Urinary bladder (tissue), 4 donors: ENCODE data around the gene PERM1. TPM values are rescaled to one million over a fixed set of nuclear protein-coding genes. Genes with fewer than 3 reads are reported as not detected.
A peak's percentile ranks its signal among the peaks of the same experiment; 100 is the strongest.

Experiments
- DNase-seq: peaks from one replicate; pipeline ENCODE4 v3.0.0-alpha.2; 2015; ENCODE audit errors: extremely low spot score
- H3K27ac ChIP-seq: one replicate; pipeline ENCODE4 v1.5.1; 2013; ENCODE audit warnings: low read depth, mild to moderate bottlenecking, moderate library complexity
- H3K36me3 ChIP-seq: one replicate; pipeline ENCODE4 v1.6.1; 2013; ENCODE audit warnings: mild to moderate bottlenecking, moderate library complexity; ENCODE audit not compliant: insufficient read depth
- H3K4me1 ChIP-seq: one replicate; pipeline ENCODE4 v1.6.1; 2013; ENCODE audit warnings: mild to moderate bottlenecking, moderate library complexity; ENCODE audit not compliant: insufficient read depth
- H3K4me3 ChIP-seq: one replicate; pipeline ENCODE4 v1.5.1; 2013; ENCODE audit warnings: low read depth, low read length
- WGBS: extraction: QIAGEN DNeasy Blood & Tissue Kit; methylation state at CpG from one replicate; pipeline ENCODE4 v1.1.7; 2013; 5-methylcytosine and 5-hydroxymethylcytosine counted together
- polyA plus RNA-seq: library from polyadenylated mRNA; stranded (reverse); fragments of 200-250 nt; gene quantifications from one replicate; pipeline ENCODE4 v1.2.3, GENCODE V29; 2013
- total RNA-seq: library from RNA; depleted of rRNA; stranded (reverse); fragments of >200 nt; gene quantifications from one replicate; pipeline ENCODE4 v1.2.3, GENCODE V29; 2014
- donor health status: healthy with polysubstance abuse.
- donor health status: healthy.

The PERM1 gene
- total and polyA plus RNA-seq, 2 donors: 0.32 to 0.73 TPM

DNA sequence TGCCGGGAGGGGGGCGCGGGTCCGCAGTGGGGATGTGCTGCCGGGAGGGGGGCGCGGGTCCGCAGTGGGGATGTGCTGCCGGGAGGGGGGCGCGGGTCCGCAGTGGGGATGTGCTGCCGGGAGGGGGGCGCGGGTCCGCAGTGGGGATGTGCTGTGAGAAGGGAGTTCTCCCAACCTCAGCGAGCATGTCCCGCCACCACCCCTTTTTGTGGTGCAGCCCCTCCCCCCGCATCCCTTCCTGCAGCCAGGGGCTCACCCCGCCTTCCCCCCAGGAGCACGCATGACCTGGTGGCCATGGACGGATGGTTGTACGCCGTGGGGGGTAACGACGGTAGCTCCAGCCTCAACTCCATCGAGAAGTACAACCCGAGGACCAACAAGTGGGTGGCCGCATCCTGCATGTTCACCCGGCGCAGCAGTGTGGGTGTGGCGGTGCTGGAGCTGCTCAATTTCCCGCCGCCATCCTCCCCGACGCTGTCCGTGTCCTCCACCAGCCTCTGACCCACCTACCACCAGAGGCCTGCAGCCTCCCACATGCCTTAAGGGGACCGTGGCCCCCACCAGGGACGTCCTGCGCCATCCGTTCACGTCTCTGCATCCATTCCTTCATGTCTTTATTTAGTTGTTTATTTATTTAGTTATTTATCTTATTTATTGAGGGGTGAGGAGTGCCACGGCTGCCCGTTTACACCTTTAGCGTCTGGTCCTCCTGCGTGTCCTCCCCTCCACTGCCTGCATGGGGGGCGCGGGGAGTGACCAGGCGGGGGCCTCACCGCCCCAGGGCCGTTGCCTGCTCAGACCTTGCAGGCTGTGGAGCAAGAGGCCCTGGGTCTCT is 17.0 kb downstream of the PERM1 start:
- Histone ChIP-seq H3K4me3 (no peak overlapping the region), H3K27ac (no peak overlapping the region), H3K4me1 (peaks cover 3% of the 10 kb centered on the region), H3K36me3 (peaks cover 6% of the 10 kb centered on the region)
- DNase-seq: no peak
- 93% methylated on average over 39 of the region's 51 CpGs for WGBS

DNA sequence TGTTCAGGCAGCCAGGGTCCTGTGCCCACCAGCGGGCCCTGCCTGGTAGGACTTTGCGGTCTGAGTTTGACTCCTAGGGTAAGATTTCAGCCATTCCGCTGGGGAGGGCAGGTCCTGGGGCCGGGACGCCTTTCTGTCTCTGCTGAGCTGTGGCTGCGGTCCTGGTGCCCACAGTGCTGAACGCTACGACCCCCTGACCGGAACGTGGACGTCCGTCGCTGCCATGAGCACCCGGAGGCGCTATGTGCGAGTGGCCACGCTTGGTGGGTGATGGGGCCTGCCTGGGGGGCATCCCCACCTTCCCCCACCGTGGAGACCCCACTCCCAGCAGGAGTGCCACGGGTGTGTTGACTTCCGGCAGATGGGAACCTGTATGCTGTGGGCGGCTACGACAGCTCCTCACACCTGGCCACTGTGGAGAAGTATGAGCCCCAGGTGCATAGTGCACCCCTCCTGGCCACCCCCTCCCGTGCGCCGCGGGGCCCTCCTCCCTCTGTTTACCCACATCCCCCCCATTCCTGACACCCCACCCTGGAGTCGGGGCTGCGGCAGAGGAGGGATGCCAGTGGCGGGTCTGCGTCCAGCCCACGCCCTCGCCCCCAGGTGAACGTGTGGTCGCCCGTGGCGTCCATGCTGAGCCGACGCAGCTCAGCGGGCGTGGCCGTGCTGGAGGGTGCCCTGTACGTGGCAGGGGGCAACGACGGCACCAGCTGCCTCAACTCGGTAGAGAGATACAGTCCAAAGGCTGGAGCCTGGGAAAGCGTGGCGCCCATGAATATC is 18.0 kb downstream of the PERM1 start:
- DNase-seq: no peak
- H3K4me1 ChIP-seq: peaks cover 3% of the 10 kb centered on the region
- H3K27ac ChIP-seq: no peak overlapping the region
- no peak overlapping the region for H3K4me3 ChIP-seq
- peaks cover 6% of the 10 kb centered on the region for H3K36me3 ChIP-seq
- 94% methylated on average over 47 of the region's 47 CpGs for WGBS

DNA sequence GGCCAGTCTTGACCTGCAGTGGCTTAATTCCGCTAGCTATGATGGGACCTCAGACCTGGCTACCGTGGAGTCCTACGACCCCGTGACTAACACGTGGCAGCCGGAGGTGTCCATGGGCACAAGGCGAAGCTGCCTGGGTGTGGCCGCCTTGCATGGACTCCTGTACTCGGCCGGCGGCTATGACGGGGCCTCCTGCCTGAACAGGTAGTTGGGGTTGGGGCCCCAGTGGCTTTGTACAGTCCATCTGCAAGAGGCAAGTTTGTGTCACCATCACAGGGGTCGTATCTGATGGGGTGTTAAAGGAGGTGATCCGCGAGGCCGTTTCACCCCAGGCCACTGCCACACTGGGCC is 18.6 kb downstream of the PERM1 start:
- no peak overlapping the region for H3K4me3 ChIP-seq
- H3K36me3 ChIP-seq: peaks cover 6% of the 10 kb centered on the region
- no peak for DNase-seq
- peaks cover 3% of the 10 kb centered on the region for H3K4me1 ChIP-seq
- WGBS: 89% methylated on average over 16 of the region's 16 CpGs
- H3K27ac ChIP-seq: no peak overlapping the region

DNA sequence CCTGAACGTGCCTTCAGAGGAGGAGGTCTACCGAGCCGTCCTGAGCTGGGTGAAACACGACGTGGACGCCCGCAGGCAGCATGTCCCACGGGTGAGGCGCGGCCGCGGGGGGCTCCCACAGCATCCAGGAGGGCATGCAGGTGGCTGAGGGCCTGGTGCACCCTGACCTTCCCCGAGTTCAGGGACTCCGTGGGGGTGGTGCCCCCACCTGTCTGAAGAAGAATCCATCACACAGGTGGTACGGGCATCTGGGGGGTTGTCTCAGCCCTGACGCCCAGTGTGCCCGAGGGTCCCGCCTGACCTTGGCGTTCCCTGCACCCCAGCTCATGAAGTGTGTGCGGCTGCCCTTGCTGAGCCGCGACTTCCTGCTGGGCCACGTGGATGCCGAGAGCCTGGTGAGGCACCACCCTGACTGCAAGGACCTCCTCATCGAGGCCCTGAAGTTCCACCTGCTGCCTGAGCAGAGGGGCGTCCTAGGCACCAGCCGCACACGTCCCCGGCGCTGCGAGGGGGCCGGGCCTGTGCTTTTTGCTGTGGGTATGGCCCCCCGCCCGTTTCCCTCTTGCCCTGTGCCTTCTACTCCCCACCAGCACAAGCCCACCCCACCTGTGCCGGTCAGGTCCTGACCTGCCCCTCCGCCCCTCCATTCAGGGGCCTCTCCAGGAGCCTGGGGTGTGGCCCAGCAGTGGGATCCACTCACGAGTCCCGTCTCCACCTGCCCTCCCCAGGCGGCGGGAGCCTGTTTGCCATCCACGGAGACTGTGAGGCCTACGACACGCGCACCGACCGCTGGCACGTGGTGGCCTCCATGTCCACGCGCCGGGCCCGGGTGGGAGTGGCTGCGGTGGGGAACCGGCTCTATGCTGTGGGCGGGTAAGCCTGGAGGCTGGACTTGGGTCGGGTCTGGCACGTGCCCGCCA is 19.3 kb downstream of the PERM1 start:
- H3K4me3 ChIP-seq: no peak overlapping the region
- no peak for DNase-seq
- 95% methylated on average over 57 of the region's 57 CpGs for WGBS
- H3K36me3 ChIP-seq: peaks cover 6% of the 10 kb centered on the region
- no peak overlapping the region for H3K27ac ChIP-seq
- H3K4me1 ChIP-seq: peaks cover 3% of the 10 kb centered on the region

DNA sequence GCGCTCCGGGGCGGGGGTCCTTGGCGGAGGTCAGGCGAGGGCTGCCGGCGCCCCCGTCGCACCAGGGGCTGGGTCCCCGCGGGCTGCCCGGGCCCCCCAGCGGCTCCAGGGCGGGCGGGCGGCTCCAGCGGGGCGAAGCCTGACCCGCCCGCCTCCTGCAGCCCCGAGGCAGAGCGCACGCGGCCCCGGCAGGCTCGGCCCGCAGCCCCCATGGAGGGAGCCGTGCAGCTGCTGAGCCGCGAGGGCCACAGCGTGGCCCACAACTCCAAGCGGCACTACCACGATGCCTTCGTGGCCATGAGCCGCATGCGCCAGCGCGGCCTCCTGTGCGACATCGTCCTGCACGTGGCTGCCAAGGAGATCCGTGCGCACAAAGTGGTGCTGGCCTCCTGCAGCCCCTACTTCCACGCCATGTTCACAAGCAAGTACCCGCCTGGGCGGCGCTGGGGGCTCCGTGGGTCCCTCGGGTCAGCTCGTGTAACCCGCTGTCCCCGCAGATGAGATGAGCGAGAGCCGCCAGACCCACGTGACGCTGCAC is 20.7 kb downstream of the PERM1 start:
- peaks cover 6% of the 10 kb centered on the region for H3K36me3 ChIP-seq
- H3K27ac ChIP-seq: no peak overlapping the region
- WGBS: 33% methylated on average over 56 of the region's 56 CpGs
- DNase-seq: no peak
- H3K4me1 ChIP-seq: peaks cover 3% of the 10 kb centered on the region
- H3K4me3 ChIP-seq: peak overlapping the region; percentile 96

DNA sequence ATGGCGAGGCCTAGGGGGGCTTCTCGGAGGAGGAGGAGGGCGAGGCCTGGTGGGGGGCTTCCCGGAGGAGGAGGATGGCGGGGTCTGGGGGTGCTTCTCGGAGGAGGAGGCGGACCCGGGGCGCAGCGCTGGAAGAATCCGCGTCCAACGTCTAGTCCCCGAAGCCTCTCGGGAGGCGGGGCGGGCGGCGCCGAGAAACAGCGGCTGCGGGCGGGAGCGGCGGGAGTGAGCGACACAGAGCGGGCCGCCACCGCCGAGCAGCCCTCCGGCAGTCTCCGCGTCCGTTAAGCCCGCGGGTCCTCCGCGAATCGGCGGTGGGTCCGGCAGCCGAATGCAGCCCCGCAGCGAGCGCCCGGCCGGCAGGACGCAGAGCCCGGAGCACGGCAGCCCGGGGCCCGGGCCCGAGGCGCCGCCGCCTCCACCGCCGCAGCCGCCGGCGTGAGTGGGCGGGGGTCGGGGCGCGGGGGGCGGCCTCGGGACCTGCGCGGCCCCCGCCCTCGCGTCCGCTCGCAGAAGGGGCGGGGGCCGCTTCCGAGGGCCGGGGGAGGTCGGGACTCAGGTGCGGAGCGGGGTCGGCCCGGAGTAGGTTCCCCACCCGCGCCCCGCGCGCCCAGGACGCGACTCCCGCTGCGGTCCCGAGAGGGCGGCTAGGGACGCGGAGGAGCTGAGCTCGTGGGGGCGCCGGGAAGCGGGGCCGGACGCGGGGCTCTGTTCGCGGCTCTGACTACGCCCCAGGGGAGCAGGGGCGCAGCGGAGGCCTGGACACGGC is 21.3 kb downstream of the PERM1 start, which contains the start of gene KLHL17:
KLHL17 (plus strand) TSS at position 222 of the 769 bp plus-strand sequence; CDS start at position 332, 110 bp downstream.
- Histone ChIP-seq H3K4me1 (peaks cover 3% of the 10 kb centered on the region), H3K36me3 (peaks cover 6% of the 10 kb centered on the region), H3K27ac (no peak within 1 kb of the TSS), H3K4me3 (peak within 1 kb of the TSS; percentile 96)
- DNase-seq: no peak
- under 1% methylated on average over 109 of the region's 109 CpGs for WGBS

DNA sequence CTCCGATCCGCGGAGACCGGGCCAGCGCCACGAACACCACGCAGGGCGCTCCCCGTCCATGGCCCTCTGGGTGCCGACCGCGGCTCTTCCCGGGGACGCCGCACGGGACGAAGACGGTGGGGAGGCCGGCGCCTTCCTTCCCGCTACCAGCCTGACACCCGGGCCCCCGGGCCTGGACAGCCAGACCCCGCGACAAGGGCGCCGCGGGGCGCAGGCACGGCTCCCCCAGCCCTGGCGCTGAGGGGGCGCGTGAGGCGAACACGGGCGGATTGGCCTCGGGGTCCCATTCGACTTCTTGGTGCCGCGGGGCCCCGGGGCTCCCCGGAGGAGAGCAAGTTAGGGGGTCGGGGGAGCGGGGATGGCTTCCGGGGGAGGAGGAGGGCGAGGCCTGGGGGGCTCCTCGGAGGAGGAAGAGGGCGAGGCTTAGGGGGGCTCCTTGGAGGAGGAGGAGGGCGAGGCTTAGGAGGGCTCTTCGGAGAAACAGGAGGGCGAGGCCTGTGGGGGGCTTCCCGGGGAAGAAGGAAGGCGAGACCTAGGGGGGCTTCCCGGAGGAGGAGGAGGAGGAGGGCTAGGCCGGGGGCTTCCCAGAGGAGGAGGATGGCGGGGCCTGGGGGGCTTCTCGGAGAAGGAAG is 22.0 kb downstream of the PERM1 start:
- Histone ChIP-seq H3K27ac (no peak overlapping the region), H3K36me3 (peaks cover 6% of the 10 kb centered on the region), H3K4me3 (peak overlapping the region; percentile 96), H3K4me1 (peaks cover 3% of the 10 kb centered on the region)
- no peak for DNase-seq
- 27% methylated on average over 56 of the region's 57 CpGs for WGBS

DNA sequence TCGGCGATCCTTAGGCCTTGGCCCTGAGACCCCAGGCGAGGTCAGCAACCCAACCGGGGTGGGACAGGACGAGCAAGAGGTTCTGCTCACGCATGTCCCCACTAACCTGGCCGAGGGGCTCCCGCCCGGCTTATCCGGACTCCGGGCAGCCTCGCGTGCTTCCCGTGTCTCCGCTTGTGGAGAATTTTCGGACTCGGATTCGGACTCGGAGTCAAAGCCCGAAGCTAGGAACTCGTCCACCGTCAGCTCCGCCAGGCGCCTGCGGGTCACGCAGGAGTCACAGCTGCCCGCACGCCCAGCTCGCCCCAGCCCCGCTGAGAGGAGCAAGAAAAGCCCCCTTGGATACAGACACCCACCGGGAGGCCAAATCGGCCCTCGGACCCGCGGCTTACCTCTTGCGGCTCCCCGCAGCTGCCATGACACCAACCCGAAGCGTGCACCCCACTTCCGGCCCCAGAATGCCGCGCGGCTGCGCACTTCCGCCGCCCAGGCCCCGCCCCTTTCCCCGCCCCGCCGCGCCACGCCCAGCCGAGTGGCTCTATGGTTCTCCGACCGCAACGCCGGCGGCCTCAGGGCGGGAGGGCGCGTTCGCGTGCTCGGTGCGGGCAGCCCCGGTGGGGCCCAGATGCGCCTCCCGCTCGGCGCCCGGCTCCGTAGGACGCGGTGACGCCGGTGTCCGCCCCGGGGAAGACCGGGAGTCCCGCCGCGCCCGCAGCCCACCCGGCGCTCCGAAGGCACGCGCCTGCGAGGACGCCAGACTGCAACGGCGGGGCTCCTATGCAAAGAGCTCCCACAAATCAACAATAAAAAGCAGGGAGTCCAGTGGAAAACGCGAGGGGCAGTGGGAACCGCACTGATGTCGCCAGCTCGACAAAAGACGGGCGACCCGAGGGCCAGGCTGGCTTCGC is 22.8 kb downstream of the PERM1 start, which contains the start of gene NOC2L:
NOC2L (minus strand) TSS at position 434 of the 908 bp plus-strand sequence; CDS start at position 418, 16 bp downstream.
- 7% methylated on average over 101 of the region's 101 CpGs for WGBS
- Histone ChIP-seq H3K4me1 (peaks cover 3% of the 10 kb centered on the region), H3K4me3 (peak within 1 kb of the TSS; percentile 96), H3K27ac (peak within 1 kb of the TSS; percentile 43), H3K36me3 (peaks cover 6% of the 10 kb centered on the region)
- DNase-seq: peak; percentile 62

DNA sequence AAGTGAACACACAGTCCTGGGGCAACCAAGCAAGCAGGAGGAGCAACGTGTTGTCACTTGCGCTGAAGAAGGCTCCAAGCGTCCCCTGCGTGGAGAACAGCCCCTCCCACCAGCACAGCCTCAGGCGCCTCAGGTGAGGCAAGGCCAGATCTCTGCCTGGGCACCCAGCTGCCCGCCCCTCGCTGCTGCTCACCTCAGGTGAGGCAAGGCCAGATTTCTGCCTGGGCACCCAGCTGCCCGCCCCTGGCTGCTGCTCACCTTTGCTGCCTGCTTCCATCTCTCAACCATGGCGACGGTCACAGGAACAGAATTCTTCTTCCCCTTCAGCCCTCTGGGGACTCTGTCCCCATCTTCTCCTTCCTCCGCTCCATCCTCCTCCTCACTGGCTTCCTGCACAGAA is 25.3 kb downstream of the PERM1 start:
- Histone ChIP-seq H3K4me3 (no peak overlapping the region), H3K27ac (no peak overlapping the region), H3K36me3 (peaks cover 6% of the 10 kb centered on the region), H3K4me1 (peaks cover 3% of the 10 kb centered on the region)
- no peak for DNase-seq
- 91% methylated on average over 11 of the region's 11 CpGs for WGBS

DNA sequence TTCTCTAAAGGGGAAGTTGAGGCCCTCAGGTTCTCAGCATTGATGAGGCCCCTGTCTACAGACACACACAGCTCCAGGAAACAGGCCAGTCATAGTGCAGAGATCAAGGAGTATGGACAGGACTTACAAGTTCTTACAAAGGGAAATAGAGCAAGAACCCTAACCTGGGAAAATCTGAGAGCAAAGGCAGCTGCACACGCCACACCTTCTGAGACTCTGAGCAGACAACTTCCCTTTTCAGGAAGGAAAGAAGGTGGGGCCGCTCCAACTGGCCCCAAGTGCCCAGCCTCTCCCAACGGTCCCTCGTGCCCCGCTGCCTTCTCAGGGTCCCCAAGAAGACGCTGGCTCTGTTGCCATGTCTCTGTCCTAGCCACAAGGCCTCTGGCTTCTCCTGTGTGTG is 26.4 kb downstream of the PERM1 start:
- Histone ChIP-seq H3K27ac (no peak overlapping the region), H3K4me1 (no peaks in the 10 kb centered on the region), H3K4me3 (no peak overlapping the region), H3K36me3 (peaks cover 8% of the 10 kb centered on the region)
- DNase-seq: no peak
- WGBS: 91% methylated on average over 6 of the region's 6 CpGs

DNA sequence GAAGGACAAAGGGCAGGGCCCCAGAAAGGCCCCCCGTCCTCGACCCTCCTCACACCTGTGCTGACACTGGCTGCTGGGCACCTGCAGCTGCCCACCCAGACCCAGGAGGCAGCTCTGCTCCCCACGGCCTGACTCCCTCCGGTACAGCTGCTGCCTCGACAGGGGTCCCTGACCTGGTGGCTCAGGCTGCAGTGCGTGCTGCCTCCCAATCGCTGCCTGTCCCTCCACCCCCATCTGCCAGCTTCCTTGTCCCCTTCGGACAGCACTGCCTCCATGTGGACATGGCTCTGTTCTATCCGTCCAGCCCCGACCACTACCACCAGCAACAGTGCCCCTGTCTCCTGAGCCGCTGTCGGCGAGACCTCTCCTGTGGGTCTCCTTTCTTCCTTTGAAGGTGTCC is 27.0 kb downstream of the PERM1 start:
- H3K27ac ChIP-seq: no peak overlapping the region
- H3K36me3 ChIP-seq: peaks cover 8% of the 10 kb centered on the region
- no peak for DNase-seq
- WGBS: 83% methylated on average over 13 of the region's 13 CpGs
- H3K4me3 ChIP-seq: no peak overlapping the region
- no peaks in the 10 kb centered on the region for H3K4me1 ChIP-seq
